H9 (cell line): ENCODE measurements around the gene DTD1. TPM values are rescaled to one million over a fixed set of nuclear protein-coding genes. Genes with fewer than 3 reads are reported as not detected.

ENCODE experiments used
- DNase-seq: peaks from one replicate; pipeline ENCODE4 v3.0.0-alpha.2; 2017
- H2AFZ ChIP-seq: one replicate; pipeline ENCODE4 v1.6.1; 2013; ENCODE audit warnings: mild to moderate bottlenecking, low read length, control low read depth, moderate library complexity
- H2AK5ac ChIP-seq: 2 replicates; pipeline ENCODE4 v1.6.1; 2013; ENCODE audit warnings: low read length, control low read depth, mixed read lengths; ENCODE audit not compliant: insufficient read length
- H2BK120ac ChIP-seq: one replicate; pipeline ENCODE4 v1.6.1; 2013; ENCODE audit warnings: low read depth, mild to moderate bottlenecking, low read length, control low read depth, inconsistent platforms; ENCODE audit not compliant: poor library complexity, severe bottlenecking
- H2BK12ac ChIP-seq: 2 replicates; pipeline ENCODE4 v1.6.1; 2013; ENCODE audit warnings: low read length, control low read depth, mixed read lengths, low read depth; ENCODE audit not compliant: insufficient read length
- H2BK15ac ChIP-seq: 2 replicates; pipeline ENCODE4 v1.6.1; 2013; ENCODE audit warnings: low read depth, low read length, control low read depth
- H2BK20ac ChIP-seq: one replicate; pipeline ENCODE4 v1.6.1; 2013; ENCODE audit warnings: low read depth, mild to moderate bottlenecking, low read length, control low read depth, inconsistent platforms; ENCODE audit not compliant: poor library complexity, severe bottlenecking
- H2BK5ac ChIP-seq: 2 replicates; pipeline ENCODE4 v1.6.1; 2013; ENCODE audit warnings: low read length, control low read depth, mixed read lengths; ENCODE audit not compliant: insufficient read length
- H3K14ac ChIP-seq: 2 replicates; pipeline ENCODE4 v1.6.1; 2013; ENCODE audit warnings: low read length, control low read depth; ENCODE audit not compliant: insufficient read depth
- H3K18ac ChIP-seq: 2 replicates; pipeline ENCODE4 v1.6.1; 2013; ENCODE audit warnings: low read depth, mild to moderate bottlenecking, mixed read lengths, low read length, control low read depth; ENCODE audit not compliant: insufficient read length
- H3K23ac ChIP-seq: 2 replicates; pipeline ENCODE4 v1.6.1; 2013; ENCODE audit warnings: low read length, control low read depth, mixed read lengths, low read depth; ENCODE audit not compliant: insufficient read length
- H3K23me2 ChIP-seq: 2 replicates; pipeline ENCODE4 v1.6.1; 2013; ENCODE audit warnings: low read depth, mild to moderate bottlenecking, mixed read lengths, low read length, control low read depth; ENCODE audit not compliant: insufficient read length, poor library complexity, severe bottlenecking
- H3K27ac ChIP-seq: 2 replicates; pipeline ENCODE4 v1.5.1; 2013; ENCODE audit warnings: low read length, control low read depth, mixed read lengths, low read depth; ENCODE audit not compliant: insufficient read length
- H3K27me3 ChIP-seq: 2 replicates; pipeline ENCODE4 v1.6.1; 2013; ENCODE audit warnings: low read length, control low read depth, inconsistent platforms; ENCODE audit not compliant: insufficient read depth
- H3K4ac ChIP-seq: 2 replicates; pipeline ENCODE4 v1.6.1; 2013; ENCODE audit warnings: low read depth, mild to moderate bottlenecking, control low read depth, inconsistent platforms, low read length, moderate library complexity
- H3K4me1 ChIP-seq: 2 replicates; pipeline ENCODE4 v1.6.1; 2013; ENCODE audit warnings: low read length, control low read depth, inconsistent platforms; ENCODE audit not compliant: insufficient read depth
- H3K4me2 ChIP-seq: 2 replicates; pipeline ENCODE4 v1.6.1; 2013; ENCODE audit warnings: low read length, control low read depth, mixed read lengths; ENCODE audit not compliant: insufficient read length, insufficient read depth
- H3K56ac ChIP-seq: 2 replicates; pipeline ENCODE4 v1.6.1; 2013; ENCODE audit warnings: low read depth, mild to moderate bottlenecking, mixed read lengths, low read length, control low read depth; ENCODE audit not compliant: insufficient read length
- H3K79me1 ChIP-seq: 2 replicates; pipeline ENCODE4 v1.6.1; 2013; ENCODE audit warnings: low read depth, mild to moderate bottlenecking, moderate library complexity, low read length, control low read depth, inconsistent platforms; ENCODE audit not compliant: insufficient read depth, poor library complexity, severe bottlenecking
- H3K79me2 ChIP-seq: 2 replicates; pipeline ENCODE4 v1.6.1; 2013; ENCODE audit warnings: low read length, control low read depth, inconsistent platforms; ENCODE audit not compliant: insufficient read depth
- H3K9ac ChIP-seq: 2 replicates; pipeline ENCODE4 v1.6.1; 2013; ENCODE audit warnings: low read length, control low read depth, mixed read lengths; ENCODE audit not compliant: insufficient read length; ENCODE audit errors: extremely low read depth
- H3K9me3 ChIP-seq: one replicate; pipeline ENCODE4 v1.6.1; 2013; ENCODE audit warnings: low read depth, low read length, inconsistent platforms; ENCODE audit not compliant: control insufficient read depth
- H3T11ph ChIP-seq: one replicate; pipeline ENCODE4 v1.6.1; 2013; ENCODE audit warnings: mild to moderate bottlenecking, low read length, control low read depth, inconsistent platforms
- H4K20me1 ChIP-seq: one replicate; pipeline ENCODE4 v1.6.1; 2013; ENCODE audit not compliant: control insufficient read depth, insufficient read length, insufficient read depth
- H4K5ac ChIP-seq: 2 replicates; pipeline ENCODE4 v1.6.1; 2013; ENCODE audit warnings: low read depth, mild to moderate bottlenecking, mixed read lengths, low read length, control low read depth; ENCODE audit not compliant: insufficient read length
- H4K8ac ChIP-seq: replicated peaks from 2 replicates; pipeline ENCODE4 v1.6.1; 2013; ENCODE audit warnings: low read length, control low read depth, mixed read lengths, low read depth; ENCODE audit not compliant: insufficient read length
- H4K91ac ChIP-seq: 2 replicates; pipeline ENCODE4 v1.6.1; 2013; ENCODE audit warnings: low read depth, mild to moderate bottlenecking, moderate library complexity, mixed read lengths, low read length, control low read depth; ENCODE audit not compliant: insufficient read length
- H3K27ac Mint-ChIP-seq, 3 experiments: 2 replicates in 2 of 3; 3 replicates in 1 of 3; pipeline ENCODE4 v1.8.0; 2020 to 2021; ENCODE audit warnings: mixed read lengths in 3 of 3, mild to moderate bottlenecking in 1 of 3, moderate library complexity in 1 of 3
- H3K27me3 Mint-ChIP-seq: 2 replicates; pipeline ENCODE4 v1.8.0; 2021; ENCODE audit warnings: low read depth, mild to moderate bottlenecking, moderate library complexity, mixed read lengths
- H3K36me3 Mint-ChIP-seq, 3 experiments: 2 replicates in 2 of 3; 3 replicates in 1 of 3; pipeline ENCODE4 v1.8.0; 2020 to 2021; ENCODE audit warnings: low read depth in 3 of 3, mixed read lengths in 3 of 3; ENCODE audit not compliant: insufficient read depth in 1 of 3
- H3K4me1 Mint-ChIP-seq, 2 experiments: 2 replicates each; pipeline ENCODE4 v1.8.0; 2020; ENCODE audit warnings: mixed read lengths in 2 of 2
- H3K4me3 Mint-ChIP-seq, 2 experiments: 2 replicates in 1 of 2; 3 replicates in 1 of 2; pipeline ENCODE4 v1.8.0; 2020 to 2021; ENCODE audit warnings: mild to moderate bottlenecking in 2 of 2, mixed read lengths in 2 of 2, moderate library complexity in 1 of 2
- H3K9me3 Mint-ChIP-seq, 2 experiments: 2 replicates in 1 of 2; 3 replicates in 1 of 2; pipeline ENCODE4 v1.8.0; 2020; ENCODE audit warnings: mild to moderate bottlenecking in 2 of 2, mixed read lengths in 2 of 2, moderate library complexity in 1 of 2
- WGBS: extraction: QIAGEN DNeasy Blood & Tissue Kit; methylation state at CpG from one replicate; pipeline ENCODE4 v1.1.7; 2013; ENCODE audit warnings: missing lambda C conversion rate, low lambda C conversion rate, mixed read lengths; ENCODE audit not compliant: insufficient read length; ENCODE audit errors: extremely low coverage; 5-methylcytosine and 5-hydroxymethylcytosine counted together
- total RNA-seq: library from RNA; stranded (reverse); gene quantifications from 2 replicates; pipeline ENCODE4 v1.2.1, GENCODE V29; 2021
- TF ChIP-seq, protein P1 (sequence below): fragments of 200-600 bp; sonication (generic); conservative IDR thresholded peaks from 3 replicates; pipeline ENCODE4 v1.8.0; 2021; ENCODE audit warnings: antibody characterized with exemption, mild to moderate bottlenecking

DTD1 gene
- total RNA-seq, 1 experiment from 2014 or later, result 62.0 TPM

DNA sequence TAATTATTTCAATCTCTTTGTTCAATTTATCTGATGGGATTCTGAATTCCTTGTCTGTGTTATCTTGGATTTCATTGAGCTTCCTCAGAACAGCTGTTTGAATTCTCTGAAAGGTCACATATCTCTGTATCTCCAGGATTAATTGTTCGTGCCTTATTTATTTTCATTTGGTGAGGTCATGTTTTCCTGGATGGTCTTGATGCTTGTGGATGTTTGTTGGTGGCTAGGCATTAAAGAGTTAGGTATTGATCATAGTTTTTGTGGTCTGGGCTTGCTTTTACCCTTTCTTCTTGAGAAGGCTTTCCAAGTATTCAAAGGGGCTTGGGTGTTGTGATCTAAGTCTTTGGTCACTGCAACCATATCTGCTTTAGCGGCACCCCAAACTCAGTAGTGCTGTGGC is 186.4 kb downstream of the DTD1 start:
- no CpG with 5 or more reads among the region's 2 CpGs for WGBS
- no peak overlapping the region for H3K4ac ChIP-seq
- Mint-ChIP-seq H3K9me3 (no peaks in the 10 kb centered on the region; a peak in 1 of 5 replicates), H3K27me3 (peaks cover 2% of the 10 kb centered on the region), H3K36me3 (no peaks in the 10 kb centered on the region), H3K4me3 (no peak overlapping the region), H3K4me1 (peaks cover 0 to 3% of the 10 kb centered on the region in 2 experiments; a peak in 1 of 4 replicates), H3K27ac (no peak overlapping the region)
- H2BK20ac ChIP-seq, result no peak overlapping the region
- H3K27ac ChIP-seq, result no peak overlapping the region
- H4K5ac ChIP-seq, result no peak overlapping the region
- no peaks in the 10 kb centered on the region for H3K79me1 ChIP-seq
- H4K91ac ChIP-seq, result no peak overlapping the region
- TF ChIP-seq, protein P1, sequence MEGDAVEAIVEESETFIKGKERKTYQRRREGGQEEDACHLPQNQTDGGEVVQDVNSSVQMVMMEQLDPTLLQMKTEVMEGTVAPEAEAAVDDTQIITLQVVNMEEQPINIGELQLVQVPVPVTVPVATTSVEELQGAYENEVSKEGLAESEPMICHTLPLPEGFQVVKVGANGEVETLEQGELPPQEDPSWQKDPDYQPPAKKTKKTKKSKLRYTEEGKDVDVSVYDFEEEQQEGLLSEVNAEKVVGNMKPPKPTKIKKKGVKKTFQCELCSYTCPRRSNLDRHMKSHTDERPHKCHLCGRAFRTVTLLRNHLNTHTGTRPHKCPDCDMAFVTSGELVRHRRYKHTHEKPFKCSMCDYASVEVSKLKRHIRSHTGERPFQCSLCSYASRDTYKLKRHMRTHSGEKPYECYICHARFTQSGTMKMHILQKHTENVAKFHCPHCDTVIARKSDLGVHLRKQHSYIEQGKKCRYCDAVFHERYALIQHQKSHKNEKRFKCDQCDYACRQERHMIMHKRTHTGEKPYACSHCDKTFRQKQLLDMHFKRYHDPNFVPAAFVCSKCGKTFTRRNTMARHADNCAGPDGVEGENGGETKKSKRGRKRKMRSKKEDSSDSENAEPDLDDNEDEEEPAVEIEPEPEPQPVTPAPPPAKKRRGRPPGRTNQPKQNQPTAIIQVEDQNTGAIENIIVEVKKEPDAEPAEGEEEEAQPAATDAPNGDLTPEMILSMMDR, result no peak
- H3K4me1 ChIP-seq, result no peaks in the 10 kb centered on the region
- no peak for DNase-seq
- no peaks in the 10 kb centered on the region for H3K79me2 ChIP-seq
- H2BK12ac ChIP-seq, result no peak overlapping the region
- no peak overlapping the region for H3K14ac ChIP-seq
- H3T11ph ChIP-seq, result no peak overlapping the region
- H3K23me2 ChIP-seq, result no peaks in the 10 kb centered on the region
- H2BK120ac ChIP-seq, result no peak overlapping the region
- no peak overlapping the region for H2BK5ac ChIP-seq
- H4K8ac ChIP-seq, result no peak overlapping the region
- no peaks in the 10 kb centered on the region for H3K9me3 ChIP-seq
- no peak overlapping the region for H2BK15ac ChIP-seq
- no peak overlapping the region for H3K18ac ChIP-seq
- no peaks in the 10 kb centered on the region for H4K20me1 ChIP-seq
- no peak overlapping the region for H3K56ac ChIP-seq
- H3K27me3 ChIP-seq, result no peaks in the 10 kb centered on the region
- H3K23ac ChIP-seq, result no peak overlapping the region
- H3K4me2 ChIP-seq, result no peak overlapping the region
- H3K9ac ChIP-seq, result no peak overlapping the region
- H2AFZ ChIP-seq, result no peak overlapping the region
- H2AK5ac ChIP-seq, result no peak overlapping the region
